ENCODE results near the gene BDKRB2. TPM values are rescaled to one million over a fixed set of nuclear protein-coding genes. Genes with fewer than 3 reads are reported as not detected.

BDKRB2 gene
- total RNA-seq, 1 donor from 2014 or later: 0.49 TPM

- no peaks in the 10 kb centered on the region for H3K27me3 ChIP-seq (ENCODE audit: low read depth)
- no peak for TF ChIP-seq CTCF (IDR thresholded peaks at IDR 0.05; ENCODE audit: borderline replicate concordance)
- H3K27ac ChIP-seq (replicated peaks): no peak overlapping the region
- DNase-seq: no peak
- H3K36me3 ChIP-seq: peaks cover 32% of the 10 kb centered on the region
- peaks cover 18% of the 10 kb centered on the region for H3K9me3 ChIP-seq (replicated peaks)
- peaks cover 10% of the 10 kb centered on the region for H3K4me1 ChIP-seq
- H3K4me3 ChIP-seq: no peak overlapping the region
- intact Hi-C loops (cut with micrococcal nuclease): loop anchor here (5.0 to 10.0 kb wide), 2 partner anchors 177 to 285 kb away; no protein-coding TSS in a partner anchor
Measured at GRCh38 chr14:96279564-96279963, 74.9 kb downstream of the BDKRB2 start.

- Histone ChIP-seq H3K27me3 (ENCODE audit: low read depth) (no peaks in the 10 kb centered on the region), H3K27ac (replicated peaks) (no peak overlapping the region), H3K4me3 (no peak overlapping the region), H3K9me3 (replicated peaks) (peaks cover 18% of the 10 kb centered on the region), H3K4me1 (peaks cover 10% of the 10 kb centered on the region), H3K36me3 (peaks cover 36% of the 10 kb centered on the region)
- no peak for DNase-seq
- intact Hi-C loops (cut with micrococcal nuclease): no loop called here
- no peak for TF ChIP-seq CTCF (IDR thresholded peaks at IDR 0.05; ENCODE audit: borderline replicate concordance)
Measured at GRCh38 chr14:96280104-96280503, 75.5 kb downstream of the BDKRB2 start.

GRCh38 chr14:96281486-96281885 is 76.8 kb downstream of the BDKRB2 start:
- H3K27me3 ChIP-seq (ENCODE audit: low read depth): no peaks in the 10 kb centered on the region
- H3K36me3 ChIP-seq: peaks cover 47% of the 10 kb centered on the region
- TF ChIP-seq CTCF (IDR thresholded peaks at IDR 0.05; ENCODE audit: borderline replicate concordance): no peak
- H3K27ac ChIP-seq (replicated peaks): no peak overlapping the region
- DNase-seq: no peak
- H3K9me3 ChIP-seq (replicated peaks): peaks cover 18% of the 10 kb centered on the region
- peaks cover 12% of the 10 kb centered on the region for H3K4me1 ChIP-seq
- no peak overlapping the region for H3K4me3 ChIP-seq
- intact Hi-C loops (cut with micrococcal nuclease): no loop called here

GRCh38 chr14:96284008-96284407 is 79.4 kb downstream of the BDKRB2 start:
- peaks cover 62% of the 10 kb centered on the region for H3K36me3 ChIP-seq
- no peak overlapping the region for H3K27ac ChIP-seq (replicated peaks)
- H3K27me3 ChIP-seq (ENCODE audit: low read depth): no peaks in the 10 kb centered on the region
- peaks cover 19% of the 10 kb centered on the region for H3K4me1 ChIP-seq
- TF ChIP-seq CTCF (IDR thresholded peaks at IDR 0.05; ENCODE audit: borderline replicate concordance): no peak
- peaks cover under 1% of the 10 kb centered on the region for H3K9me3 ChIP-seq (replicated peaks)
- H3K4me3 ChIP-seq: no peak overlapping the region
- intact Hi-C loops (cut with micrococcal nuclease): no loop called here
- DNase-seq: no peak

GRCh38 chr14:96284430-96284829 is 79.8 kb downstream of the BDKRB2 start:
- H3K27me3 ChIP-seq (ENCODE audit: low read depth): no peaks in the 10 kb centered on the region
- no peak for DNase-seq
- intact Hi-C loops (cut with micrococcal nuclease): no loop called here
- peaks cover 19% of the 10 kb centered on the region for H3K4me1 ChIP-seq
- peaks cover 67% of the 10 kb centered on the region for H3K36me3 ChIP-seq
- H3K4me3 ChIP-seq: no peak overlapping the region
- no peak for TF ChIP-seq CTCF (IDR thresholded peaks at IDR 0.05; ENCODE audit: borderline replicate concordance)
- no peaks in the 10 kb centered on the region for H3K9me3 ChIP-seq (replicated peaks)
- no peak overlapping the region for H3K27ac ChIP-seq (replicated peaks)

Data from left ventricle myocardium inferior (tissue), 1 donor.